H1 (cell line): ENCODE measurements around the gene TFDP3. TPM values are rescaled to one million over a fixed set of nuclear protein-coding genes. Genes with fewer than 3 reads are reported as not detected.

Source experiments
- CTCF ChIA-PET: fragments of 300-600 bp; sonication (Branson Sonifier 250); formaldehyde crosslinking; loops from one replicate; lab custom pipeline; 2021; ENCODE audit not compliant: partially characterized antibody; lab: Charles Lee
- POLR2A ChIA-PET: fragments of 300-600 bp; sonication (Branson Sonifier 250); formaldehyde crosslinking; loops from one replicate; lab custom pipeline; 2021; ENCODE audit warnings: inconsistent platforms; ENCODE audit not compliant: partially characterized antibody; lab: Charles Lee
- DNase-seq, 2 experiments: peaks; one replicate each; pipeline versions ENCODE4 v3.0.0 to v3.0.0-alpha.2; 2010 to 2022; ENCODE audit warnings: low spot score in 2 of 2, low read depth in 1 of 2, mixed read lengths in 1 of 2
- FAIRE-seq: peaks from 2 replicates; lab custom pipeline; 2011; peaks lifted over from hg19 to GRCh38; lab: Jason Lieb, UNC
- H2AFZ ChIP-seq: 2 replicates; pipeline ENCODE4 v1.8.1; 2012; ENCODE audit warnings: low read length, inconsistent platforms
- H2AK5ac ChIP-seq: 2 replicates; pipeline ENCODE4 v1.6.1; 2013; ENCODE audit warnings: low read depth, low read length
- H2BK120ac ChIP-seq: replicated peaks from 2 replicates; pipeline ENCODE3; 2013; ENCODE audit warnings: low read depth, low read length, inconsistent platforms
- H2BK12ac ChIP-seq: 2 replicates; pipeline ENCODE4 v1.6.1; 2013; ENCODE audit warnings: low read depth, low read length
- H2BK15ac ChIP-seq: 2 replicates; pipeline ENCODE4 v1.6.1; 2013; ENCODE audit warnings: low read length
- H2BK20ac ChIP-seq: 2 replicates; pipeline ENCODE4 v1.6.1; 2013; ENCODE audit warnings: low read length
- H2BK5ac ChIP-seq: 2 replicates; pipeline ENCODE4 v1.6.1; 2013; ENCODE audit warnings: low read depth, low read length
- H3K14ac ChIP-seq: 2 replicates; pipeline ENCODE4 v1.6.1; 2013; ENCODE audit warnings: inconsistent platforms; ENCODE audit not compliant: insufficient read length
- H3K18ac ChIP-seq: 2 replicates; pipeline ENCODE4 v1.6.1; 2013; ENCODE audit warnings: low read length; ENCODE audit errors: extremely low read depth
- H3K23ac ChIP-seq: 2 replicates; pipeline ENCODE4 v1.6.1; 2013; ENCODE audit warnings: inconsistent platforms; ENCODE audit not compliant: insufficient read length
- H3K23me2 ChIP-seq: 2 replicates; pipeline ENCODE4 v1.6.1; 2013; ENCODE audit warnings: low read depth, low read length
- H3K27ac ChIP-seq: 2 replicates; pipeline ENCODE4 v1.6.1; 2011; ENCODE audit warnings: low read depth, low read length, inconsistent platforms
- H3K27me3 ChIP-seq, 4 experiments: replicated peaks in 1 of 4; 1 replicate in 1 of 4; 2 replicates in 3 of 4; pipeline versions ENCODE4 v1.6.1 to v1.8.1; 2011 to 2013; ENCODE audit warnings: low read length in 3 of 4, mild to moderate bottlenecking in 3 of 4, inconsistent platforms in 2 of 4, mixed read lengths in 2 of 4, moderate library complexity in 1 of 4; ENCODE audit not compliant: control insufficient read depth in 3 of 4, insufficient read depth in 3 of 4; ENCODE audit errors: extremely low read depth in 1 of 4
- H3K36me3 ChIP-seq, 4 experiments: 2 replicates each; pipeline versions ENCODE4 v1.6.1 to v1.8.1; 2011 to 2013; ENCODE audit warnings: mild to moderate bottlenecking in 4 of 4, low read length in 3 of 4, moderate library complexity in 2 of 4, control low read depth in 1 of 4, inconsistent platforms in 1 of 4; ENCODE audit not compliant: insufficient read depth in 4 of 4, control insufficient read depth in 2 of 4
- H3K4ac ChIP-seq: replicated peaks from 2 replicates; pipeline ENCODE3; 2013; ENCODE audit warnings: low read length, low read depth, mixed read lengths, inconsistent platforms; ENCODE audit not compliant: insufficient read length
- H3K4me1 ChIP-seq, 4 experiments: replicated peaks in 1 of 4; 1 replicate in 1 of 4; 2 replicates in 3 of 4; pipeline versions ENCODE4 v1.6.1 to v1.8.1; 2011 to 2013; ENCODE audit warnings: low read length in 3 of 4, inconsistent platforms in 2 of 4, mixed read lengths in 1 of 4; ENCODE audit not compliant: insufficient read depth in 4 of 4, control insufficient read depth in 3 of 4
- H3K4me2 ChIP-seq, 2 experiments: 2 replicates each; pipeline versions ENCODE4 v1.6.1 to v1.8.1; 2011 to 2013; ENCODE audit warnings: low read depth in 2 of 2, low read length in 2 of 2, control low read depth in 1 of 2, inconsistent platforms in 1 of 2, mild to moderate bottlenecking in 1 of 2; ENCODE audit not compliant: insufficient read depth in 1 of 2
- H3K4me3 ChIP-seq, 4 experiments: fragments of 200-600, 300-600 bp in 1 of 4; sonication (generic), shearing (Covaris generic), sonication (Bioruptor Twin) in 1 of 4; 2 replicates each; pipeline versions ENCODE4 v1.5.1 to v1.8.1; 2011 to 2016; ENCODE audit warnings: low read length in 4 of 4, low read depth in 3 of 4, control low read depth in 2 of 4, inconsistent platforms in 2 of 4, mild to moderate bottlenecking in 2 of 4, mixed read lengths in 1 of 4, moderate library complexity in 1 of 4; ENCODE audit not compliant: insufficient read depth in 2 of 4; ENCODE audit errors: extremely low read depth in 1 of 4
- H3K56ac ChIP-seq: replicated peaks from 2 replicates; pipeline ENCODE3; 2013; ENCODE audit warnings: low read depth, mild to moderate bottlenecking, mixed read lengths, low read length, inconsistent platforms; ENCODE audit not compliant: insufficient read length
- H3K79me1 ChIP-seq: 2 replicates; pipeline ENCODE4 v1.6.1; 2013; ENCODE audit warnings: low read depth, low read length, control low read depth
- H3K79me2 ChIP-seq, 2 experiments: 2 replicates each; pipeline versions ENCODE4 v1.6.1 to v1.8.1; 2012 to 2013; ENCODE audit warnings: low read length in 2 of 2, mild to moderate bottlenecking in 2 of 2, inconsistent platforms in 1 of 2; ENCODE audit not compliant: insufficient read depth in 2 of 2, control insufficient read depth in 1 of 2
- H3K9ac ChIP-seq, 4 experiments: replicated peaks in 1 of 4; 1 replicate in 1 of 4; 2 replicates in 3 of 4; pipeline versions ENCODE4 v1.6.1 to v1.8.1; 2011 to 2013; ENCODE audit warnings: low read depth in 3 of 4, low read length in 3 of 4, control low read depth in 2 of 4, mild to moderate bottlenecking in 2 of 4, moderate library complexity in 2 of 4, inconsistent platforms in 1 of 4; ENCODE audit errors: extremely low read depth in 1 of 4
- H3K9me3 ChIP-seq, 2 experiments: 2 replicates each; pipeline versions ENCODE4 v1.6.1 to v1.8.1; 2012 to 2013; ENCODE audit warnings: mild to moderate bottlenecking in 2 of 2, moderate library complexity in 2 of 2, control low read depth in 1 of 2, inconsistent platforms in 1 of 2, low read depth in 1 of 2, low read length in 1 of 2, mixed read lengths in 1 of 2; ENCODE audit not compliant: insufficient read depth in 2 of 2
- H4K20me1 ChIP-seq, 2 experiments: replicated peaks in 1 of 2; 2 replicates each; pipeline versions ENCODE3 to v1.8.1; 2011 to 2013; ENCODE audit warnings: inconsistent platforms in 2 of 2, low read length in 2 of 2, mild to moderate bottlenecking in 1 of 2; ENCODE audit not compliant: insufficient read depth in 2 of 2, control insufficient read depth in 1 of 2
- H4K5ac ChIP-seq: 2 replicates; pipeline ENCODE4 v1.6.1; 2013; ENCODE audit warnings: low read length, low read depth, mixed read lengths, inconsistent platforms; ENCODE audit not compliant: insufficient read length
- H4K8ac ChIP-seq: 2 replicates; pipeline ENCODE4 v1.8.0; 2013; ENCODE audit warnings: mild to moderate bottlenecking, moderate library complexity, low read length, inconsistent platforms; ENCODE audit not compliant: insufficient read depth; ENCODE audit errors: extremely low read depth
- H4K91ac ChIP-seq: replicated peaks from 2 replicates; pipeline ENCODE3; 2013; ENCODE audit warnings: low read length, mixed read lengths, inconsistent platforms; ENCODE audit not compliant: insufficient read length
- CEBPB ChIP-seq: IDR thresholded peaks from 2 replicates; pipeline ENCODE4 v1.6.1; 2012; ENCODE audit warnings: low read depth, low read length
- EP300 ChIP-seq, 2 experiments: IDR thresholded peaks; 1 replicate in 1 of 2; 2 replicates in 1 of 2; pipeline ENCODE4 v1.6.1; 2011 to 2012; ENCODE audit warnings: low read depth in 2 of 2, low read length in 2 of 2, mild to moderate bottlenecking in 2 of 2, borderline replicate concordance in 1 of 2, inconsistent platforms in 1 of 2, moderate library complexity in 1 of 2
- FOSL1 ChIP-seq: IDR thresholded peaks from 2 replicates; pipeline ENCODE4 v1.6.1; 2011; ENCODE audit warnings: mild to moderate bottlenecking, low read depth, low read length, moderate library complexity; ENCODE audit not compliant: insufficient read depth
- GABPA ChIP-seq: IDR thresholded peaks from 2 replicates; pipeline ENCODE4 v1.6.1; 2011; ENCODE audit warnings: mild to moderate bottlenecking, low read length, moderate library complexity, borderline replicate concordance; ENCODE audit not compliant: insufficient read depth
- NANOG ChIP-seq: IDR thresholded peaks from 2 replicates; pipeline ENCODE4 v1.6.1; 2011; ENCODE audit warnings: low read length, low read depth, mild to moderate bottlenecking, inconsistent platforms; ENCODE audit not compliant: insufficient read depth, poor library complexity, severe bottlenecking
- POLR2AphosphoS5 ChIP-seq: IDR thresholded peaks from 2 replicates; pipeline ENCODE4 v1.6.1; 2011; ENCODE audit warnings: low read depth, low read length
- SIX5 ChIP-seq: IDR thresholded peaks from 2 replicates; pipeline ENCODE4 v1.6.1; 2011; ENCODE audit warnings: mild to moderate bottlenecking, low read depth, low read length
- SP1 ChIP-seq: IDR thresholded peaks from 2 replicates; pipeline ENCODE4 v1.6.1; 2011; ENCODE audit warnings: low read depth, low read length
- WGBS, 2 experiments: shearing (Covaris generic) in 1 of 2; methylation state at CpG; one replicate each; pipeline versions ENCODE4 v1.1.6 to v1.1.7; 2013 to 2015; ENCODE audit warnings: low lambda C conversion rate in 2 of 2, mixed read lengths in 2 of 2, inconsistent platforms in 1 of 2, low coverage in 1 of 2, missing lambda C conversion rate in 1 of 2; ENCODE audit not compliant: insufficient replicate concordance in 2 of 2, insufficient coverage in 1 of 2, insufficient read length in 1 of 2; ENCODE audit errors: extremely low coverage in 1 of 2, missing lambda C conversion rate in 1 of 2; 5-methylcytosine and 5-hydroxymethylcytosine counted together
- polyA plus RNA-seq, 7 experiments: library from polyadenylated mRNA; depleted of rRNA in 3 of 7; stranded (reverse) in 5 of 7; unstranded in 2 of 7; fragments of >200 nt in 5 of 7; fragments of 200-250 nt in 2 of 7; gene quantifications; 1 replicate in 5 of 7; 2 replicates in 1 of 7; 4 replicates in 1 of 7; pipeline versions ENCODE4 v1.2.1 to v1.2.3, GENCODE V29; 2011 to 2013; ENCODE audit warnings: missing spikeins in 2 of 7, mixed read lengths in 2 of 7
- total RNA-seq: library from RNA; stranded (reverse); fragmentation: NEBNext Ultra II Directional; extraction: Animal tissue kit (Norgen Biotek cat#: 25700); gene quantifications from 2 replicates; pipeline ENCODE4 v1.2.1, GENCODE V29; 2021
- TF ChIP-seq, protein P1 (sequence below): IDR thresholded peaks from 2 replicates; pipeline ENCODE4 v1.6.1; 2012; ENCODE audit warnings: low read length, inconsistent platforms

TFDP3 gene
- total and polyA plus RNA-seq, 2 of the 8 experiments (the other 6 are each of a cell fraction or from before 2014, with no cell fraction given), result not detected

DNA sequence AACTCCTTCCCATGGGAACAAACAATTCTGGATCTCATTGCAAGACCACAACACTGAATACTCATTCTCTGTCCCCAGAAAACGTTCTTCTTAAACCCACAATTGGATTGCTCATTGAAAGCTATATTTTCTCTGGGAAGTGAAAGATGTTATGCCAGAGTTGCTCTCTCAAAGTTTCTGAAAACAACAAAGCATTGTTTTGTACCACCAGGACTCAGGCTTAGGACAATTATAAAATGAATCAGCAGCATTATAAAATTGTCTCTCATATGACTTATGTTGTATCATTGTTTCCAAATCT is 26.5 kb downstream of the TFDP3 start:
- Histone ChIP-seq H3K4me3 (no peak overlapping the region), H3K14ac (no peak overlapping the region), H4K20me1 (no peaks in the 10 kb centered on the region), H4K5ac (no peak overlapping the region), H2AK5ac (no peak overlapping the region), H3K79me2 (no peaks in the 10 kb centered on the region), H2AFZ (peak overlapping the region; percentile 44; the same call in 1 of the 2 replicates), H2BK5ac (no peak overlapping the region), H3K56ac (no peak overlapping the region), H2BK20ac (no peak overlapping the region), H3K23ac (no peak overlapping the region), H3K9me3 (no peaks in the 10 kb centered on the region), H4K8ac (no peak overlapping the region), H3K27me3 (no peaks in the 10 kb centered on the region), H4K91ac (no peak overlapping the region), H3K18ac (no peak overlapping the region), H2BK15ac (no peak overlapping the region), H3K23me2 (no peaks in the 10 kb centered on the region), H3K27ac (no peak overlapping the region), H3K79me1 (no peaks in the 10 kb centered on the region), H2BK12ac (no peak overlapping the region), H2BK120ac (no peak overlapping the region), H3K4me2 (no peak overlapping the region; a peak in 1 of 4 replicates), H3K9ac (no peak overlapping the region), H3K4me1 (peaks cover 0 to 6% (median 2%) of the 10 kb centered on the region in 4 experiments; a peak in 3 of 7 replicates), H3K36me3 (no peaks in the 10 kb centered on the region), H3K4ac (no peak overlapping the region)
- TF ChIP-seq SP1 (no peak), POLR2AphosphoS5 (no peak), CEBPB (no peak), FOSL1 (no peak), EP300 (IDR thresholded peaks at IDR 0.05; ENCODE audit: borderline replicate concordance in 1 of 2, low read depth in 2 of 2, low read length in 2 of 2) (no peak), NANOG (no peak), SIX5 (no peak), GABPA (no peak)
- TF ChIP-seq, protein P1, sequence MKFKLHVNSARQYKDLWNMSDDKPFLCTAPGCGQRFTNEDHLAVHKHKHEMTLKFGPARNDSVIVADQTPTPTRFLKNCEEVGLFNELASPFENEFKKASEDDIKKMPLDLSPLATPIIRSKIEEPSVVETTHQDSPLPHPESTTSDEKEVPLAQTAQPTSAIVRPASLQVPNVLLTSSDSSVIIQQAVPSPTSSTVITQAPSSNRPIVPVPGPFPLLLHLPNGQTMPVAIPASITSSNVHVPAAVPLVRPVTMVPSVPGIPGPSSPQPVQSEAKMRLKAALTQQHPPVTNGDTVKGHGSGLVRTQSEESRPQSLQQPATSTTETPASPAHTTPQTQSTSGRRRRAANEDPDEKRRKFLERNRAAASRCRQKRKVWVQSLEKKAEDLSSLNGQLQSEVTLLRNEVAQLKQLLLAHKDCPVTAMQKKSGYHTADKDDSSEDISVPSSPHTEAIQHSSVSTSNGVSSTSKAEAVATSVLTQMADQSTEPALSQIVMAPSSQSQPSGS, result no peak
- POLR2A ChIA-PET, result no interaction called here
- 33% methylated on average over 1 of the region's 1 CpG; no CpG with 5 or more reads in 1 of the 2 experiments for WGBS, 2 experiments
- DNase-seq (no peak), FAIRE-seq (no peak)
- CTCF ChIA-PET, result interaction anchor here (1.4 kb wide), 1 partner anchor 147 kb away, joined by 4 read pairs; no protein-coding TSS in a partner anchor
